Astrocyte (in vitro differentiated cells and primary cell): ENCODE measurements around the gene FKBP1A. TPM values are rescaled to one million over a fixed set of nuclear protein-coding genes. Genes with fewer than 3 reads are reported as not detected.

Source experiments
- DNase-seq: peaks from one replicate; pipeline ENCODE4 v3.0.0-alpha.2; 2010; ENCODE audit warnings: low read depth
- FAIRE-seq: peaks from 2 replicates; lab custom pipeline; 2011; peaks lifted over from hg19 to GRCh38; lab: Jason Lieb, UNC
- H2AFZ ChIP-seq: 2 replicates; pipeline ENCODE4 v1.6.0; 2012; ENCODE audit warnings: low read depth, low read length, inconsistent platforms
- H3K27ac ChIP-seq: 2 replicates; pipeline ENCODE4 v1.5.1; 2011; ENCODE audit warnings: low read depth, low read length, inconsistent platforms
- H3K27me3 ChIP-seq: 2 replicates; pipeline ENCODE4 v1.6.0; 2011; ENCODE audit warnings: low read length, inconsistent platforms; ENCODE audit not compliant: insufficient read depth
- H3K36me3 ChIP-seq: 2 replicates; pipeline ENCODE4 v1.5.1; 2011; ENCODE audit warnings: low read length, inconsistent platforms; ENCODE audit not compliant: insufficient read depth
- H3K4me1 ChIP-seq: 2 replicates; pipeline ENCODE4 v1.5.1; 2011; ENCODE audit warnings: low read length, inconsistent platforms; ENCODE audit not compliant: insufficient read depth
- H3K4me2 ChIP-seq: 2 replicates; pipeline ENCODE4 v1.6.0; 2012; ENCODE audit warnings: low read length, inconsistent platforms
- H3K4me3 ChIP-seq: 2 replicates; pipeline ENCODE4 v1.5.1; 2011; ENCODE audit warnings: low read depth, mild to moderate bottlenecking, low read length, inconsistent platforms; ENCODE audit not compliant: insufficient read depth
- H3K79me2 ChIP-seq: 2 replicates; pipeline ENCODE4 v1.6.0; 2012; ENCODE audit warnings: mild to moderate bottlenecking, low read length, inconsistent platforms; ENCODE audit not compliant: insufficient read depth
- H3K9ac ChIP-seq: 2 replicates; pipeline ENCODE4 v1.6.0; 2012; ENCODE audit warnings: mild to moderate bottlenecking, low read length, inconsistent platforms
- H3K9me3 ChIP-seq: 2 replicates; pipeline ENCODE4 v1.5.1; 2012; ENCODE audit warnings: low read depth, mild to moderate bottlenecking, low read length, inconsistent platforms; ENCODE audit not compliant: insufficient read depth
- H4K20me1 ChIP-seq: 2 replicates; pipeline ENCODE4 v1.6.0; 2012; ENCODE audit warnings: low read length, inconsistent platforms; ENCODE audit not compliant: insufficient read depth
- H3K27ac Mint-ChIP-seq: one replicate; pipeline ENCODE4 v1.8.0; 2021; ENCODE audit warnings: mild to moderate bottlenecking, mixed read lengths; ENCODE audit not compliant: unreplicated experiment
- H3K27me3 Mint-ChIP-seq: one replicate; pipeline ENCODE4 v1.8.0; 2021; ENCODE audit warnings: low read depth, mixed read lengths; ENCODE audit not compliant: unreplicated experiment
- H3K36me3 Mint-ChIP-seq: one replicate; pipeline ENCODE4 v1.8.0; 2021; ENCODE audit warnings: low read depth, mixed read lengths; ENCODE audit not compliant: unreplicated experiment
- H3K4me1 Mint-ChIP-seq: one replicate; pipeline ENCODE4 v1.8.0; 2021; ENCODE audit warnings: low read depth, mixed read lengths; ENCODE audit not compliant: unreplicated experiment
- H3K4me3 Mint-ChIP-seq: one replicate; pipeline ENCODE4 v1.8.0; 2021; ENCODE audit warnings: mild to moderate bottlenecking, moderate library complexity, mixed read lengths; ENCODE audit not compliant: unreplicated experiment
- H3K9me3 Mint-ChIP-seq: one replicate; pipeline ENCODE4 v1.8.0; 2021; ENCODE audit warnings: mild to moderate bottlenecking, mixed read lengths; ENCODE audit not compliant: unreplicated experiment
- EZH2 ChIP-seq: IDR thresholded peaks from 2 replicates; pipeline ENCODE4 v1.6.1; 2012; ENCODE audit warnings: mild to moderate bottlenecking, low read length, inconsistent platforms; ENCODE audit not compliant: insufficient read depth
- total RNA-seq: library from RNA; stranded (reverse); gene quantifications from 2 replicates; pipeline ENCODE4 v1.2.1, GENCODE V29; 2021
- TF ChIP-seq, protein P1 (sequence below): IDR thresholded peaks from 2 replicates; pipeline ENCODE4 v1.5.1; 2011; ENCODE audit warnings: low read depth, mild to moderate bottlenecking, inconsistent platforms, low read length, moderate library complexity; ENCODE audit not compliant: insufficient read depth

The FKBP1A gene
- total RNA-seq, 1 donor from 2014 or later, result 379 TPM

- H3K36me3 Mint-ChIP-seq, result peaks cover 7% of the 10 kb centered on the region
- Histone ChIP-seq H3K9ac (no peak overlapping the region), H3K4me2 (no peak overlapping the region), H3K4me1 (peaks cover 35% of the 10 kb centered on the region), H3K9me3 (no peaks in the 10 kb centered on the region), H3K36me3 (peaks cover 40% of the 10 kb centered on the region), H3K4me3 (no peak overlapping the region), H3K27me3 (no peaks in the 10 kb centered on the region), H2AFZ (no peak overlapping the region), H3K27ac (no peak overlapping the region), H3K79me2 (peaks cover 78% of the 10 kb centered on the region), H4K20me1 (peaks cover 87% of the 10 kb centered on the region)
- H3K4me3 Mint-ChIP-seq, result no peak overlapping the region
- peaks cover 70% of the 10 kb centered on the region for H3K4me1 Mint-ChIP-seq
- H3K27me3 Mint-ChIP-seq, result no peaks in the 10 kb centered on the region
- no peak for TF ChIP-seq EZH2
- TF ChIP-seq, protein P1, sequence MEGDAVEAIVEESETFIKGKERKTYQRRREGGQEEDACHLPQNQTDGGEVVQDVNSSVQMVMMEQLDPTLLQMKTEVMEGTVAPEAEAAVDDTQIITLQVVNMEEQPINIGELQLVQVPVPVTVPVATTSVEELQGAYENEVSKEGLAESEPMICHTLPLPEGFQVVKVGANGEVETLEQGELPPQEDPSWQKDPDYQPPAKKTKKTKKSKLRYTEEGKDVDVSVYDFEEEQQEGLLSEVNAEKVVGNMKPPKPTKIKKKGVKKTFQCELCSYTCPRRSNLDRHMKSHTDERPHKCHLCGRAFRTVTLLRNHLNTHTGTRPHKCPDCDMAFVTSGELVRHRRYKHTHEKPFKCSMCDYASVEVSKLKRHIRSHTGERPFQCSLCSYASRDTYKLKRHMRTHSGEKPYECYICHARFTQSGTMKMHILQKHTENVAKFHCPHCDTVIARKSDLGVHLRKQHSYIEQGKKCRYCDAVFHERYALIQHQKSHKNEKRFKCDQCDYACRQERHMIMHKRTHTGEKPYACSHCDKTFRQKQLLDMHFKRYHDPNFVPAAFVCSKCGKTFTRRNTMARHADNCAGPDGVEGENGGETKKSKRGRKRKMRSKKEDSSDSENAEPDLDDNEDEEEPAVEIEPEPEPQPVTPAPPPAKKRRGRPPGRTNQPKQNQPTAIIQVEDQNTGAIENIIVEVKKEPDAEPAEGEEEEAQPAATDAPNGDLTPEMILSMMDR, result no peak
- H3K27ac Mint-ChIP-seq, result no peak overlapping the region
- FAIRE-seq (no peak), DNase-seq (no peak)
- H3K9me3 Mint-ChIP-seq, result no peaks in the 10 kb centered on the region
These were observed 18.6 kb downstream of the FKBP1A start for GRCh38 chr20:1374246-1374645.

DNA sequence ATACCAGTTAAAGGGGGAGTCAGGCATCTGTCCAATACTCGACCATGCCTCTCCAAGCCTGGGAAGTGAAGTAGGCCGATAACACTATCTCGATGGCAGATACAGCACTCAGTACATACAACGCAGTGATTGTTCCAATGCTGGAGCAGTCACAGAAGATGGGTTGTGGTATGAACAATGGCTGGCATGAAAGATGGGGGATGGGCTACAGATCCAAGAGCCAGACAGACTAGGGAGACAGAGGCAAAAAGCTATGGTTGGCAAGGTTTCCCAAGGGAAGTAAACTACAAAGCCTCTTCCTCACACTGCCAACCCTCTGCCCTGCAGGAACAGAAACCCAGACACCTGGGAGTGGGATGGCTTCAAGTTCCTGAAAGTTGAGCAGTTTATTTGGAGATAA is 19.2 kb downstream of the FKBP1A start:
- Histone ChIP-seq H3K79me2 (peaks cover 74% of the 10 kb centered on the region), H3K27me3 (no peaks in the 10 kb centered on the region), H3K4me1 (peaks cover 38% of the 10 kb centered on the region), H4K20me1 (peaks cover 86% of the 10 kb centered on the region), H3K9me3 (no peaks in the 10 kb centered on the region), H3K9ac (no peak overlapping the region), H3K4me2 (no peak overlapping the region), H3K36me3 (peaks cover 40% of the 10 kb centered on the region), H2AFZ (no peak overlapping the region), H3K4me3 (no peak overlapping the region), H3K27ac (no peak overlapping the region)
- H3K27me3 Mint-ChIP-seq, result no peaks in the 10 kb centered on the region
- no peak for TF ChIP-seq EZH2
- TF ChIP-seq, protein P1, result no peak
- DNase-seq (no peak), FAIRE-seq (no peak)
- peak overlapping the region; percentile 64 for H3K27ac Mint-ChIP-seq
- no peaks in the 10 kb centered on the region for H3K9me3 Mint-ChIP-seq
- H3K4me1 Mint-ChIP-seq, result peaks cover 75% of the 10 kb centered on the region
- H3K36me3 Mint-ChIP-seq, result peaks cover 7% of the 10 kb centered on the region
- no peak overlapping the region for H3K4me3 Mint-ChIP-seq

GRCh38 chr20:1373036-1373435 is 19.8 kb downstream of the FKBP1A start:
- Histone ChIP-seq H4K20me1 (peaks cover 86% of the 10 kb centered on the region), H2AFZ (no peak overlapping the region), H3K4me1 (peaks cover 38% of the 10 kb centered on the region), H3K27ac (no peak overlapping the region), H3K4me3 (no peak overlapping the region), H3K36me3 (peaks cover 40% of the 10 kb centered on the region), H3K27me3 (no peaks in the 10 kb centered on the region), H3K9me3 (no peaks in the 10 kb centered on the region), H3K4me2 (no peak overlapping the region), H3K79me2 (peaks cover 73% of the 10 kb centered on the region), H3K9ac (no peak overlapping the region)
- no peak for FAIRE-seq
- Mint-ChIP-seq H3K36me3 (peaks cover 9% of the 10 kb centered on the region), H3K4me3 (no peak overlapping the region), H3K27me3 (no peaks in the 10 kb centered on the region), H3K27ac (no peak overlapping the region), H3K9me3 (no peaks in the 10 kb centered on the region), H3K4me1 (peaks cover 75% of the 10 kb centered on the region)
- DNase-seq, result no peak
- TF ChIP-seq EZH2, result no peak
- TF ChIP-seq, protein P1, result no peak
